ENCODE data around the gene CAMTA1.

The CAMTA1 gene

GRCh38 chr1:6935911-6936690 lies 150.8 kb downstream of the CAMTA1 start:
- no peak for DNase-seq

- DNase-seq: no peak
Measured at GRCh38 chr1:6937048-6937447, 151.8 kb downstream of the CAMTA1 start.

- DNase-seq: no peak
Measured at GRCh38 chr1:6939363-6939762, 154.1 kb downstream of the CAMTA1 start.

- DNase-seq: no peak
Measured at GRCh38 chr1:6941786-6942185, 156.5 kb downstream of the CAMTA1 start.

GRCh38 chr1:6942990-6943389 lies 157.7 kb downstream of the CAMTA1 start:
- no peak for DNase-seq

- DNase-seq: no peak
Measured at GRCh38 chr1:6944434-6944833, 159.2 kb downstream of the CAMTA1 start.

- no peak for DNase-seq
Measured at GRCh38 chr1:6947952-6948351, 162.7 kb downstream of the CAMTA1 start.

GRCh38 chr1:6948416-6948815 lies 163.2 kb downstream of the CAMTA1 start:
- DNase-seq: no peak

GRCh38 chr1:6948861-6949260 lies 163.6 kb downstream of the CAMTA1 start:
- no peak for DNase-seq

GRCh38 chr1:6950001-6950765 lies 164.9 kb downstream of the CAMTA1 start:
- DNase-seq: no peak

- DNase-seq: no peak
Measured at GRCh38 chr1:6951536-6951935, 166.3 kb downstream of the CAMTA1 start.

- no peak for DNase-seq
Measured at GRCh38 chr1:6953216-6953615, 168.0 kb downstream of the CAMTA1 start.

- no peak for DNase-seq
Measured at GRCh38 chr1:6953907-6954364, 168.7 kb downstream of the CAMTA1 start.

- DNase-seq: no peak
Measured at GRCh38 chr1:6954591-6954990, 169.3 kb downstream of the CAMTA1 start.

GRCh38 chr1:6955357-6956094 lies 170.3 kb downstream of the CAMTA1 start:
- no peak for DNase-seq

GRCh38 chr1:6956488-6957159 lies 171.4 kb downstream of the CAMTA1 start:
- no peak for DNase-seq

- no peak for DNase-seq
Measured at GRCh38 chr1:6957341-6957740, 172.1 kb downstream of the CAMTA1 start.

GRCh38 chr1:6958407-6959030 lies 173.3 kb downstream of the CAMTA1 start:
- no peak for DNase-seq

- no peak for DNase-seq
Measured at GRCh38 chr1:6959491-6959890, 174.2 kb downstream of the CAMTA1 start.

- no peak for DNase-seq
Measured at GRCh38 chr1:6960291-6960811, 175.1 kb downstream of the CAMTA1 start.

GRCh38 chr1:6960860-6961259 lies 175.6 kb downstream of the CAMTA1 start:
- DNase-seq: no peak

- no peak for DNase-seq
Measured at GRCh38 chr1:6961289-6961688, 176.0 kb downstream of the CAMTA1 start.
